ENCODE results near the gene BIN2. TPM values are rescaled to one million over a fixed set of nuclear protein-coding genes. Genes with fewer than 3 reads are reported as not detected.
A peak's percentile ranks its signal among the peaks of the same experiment; 100 is the strongest.

The BIN2 gene
- 1 to 10 TPM; 1.3 to 3.0 (median 2.5) TPM for total RNA-seq

DNA sequence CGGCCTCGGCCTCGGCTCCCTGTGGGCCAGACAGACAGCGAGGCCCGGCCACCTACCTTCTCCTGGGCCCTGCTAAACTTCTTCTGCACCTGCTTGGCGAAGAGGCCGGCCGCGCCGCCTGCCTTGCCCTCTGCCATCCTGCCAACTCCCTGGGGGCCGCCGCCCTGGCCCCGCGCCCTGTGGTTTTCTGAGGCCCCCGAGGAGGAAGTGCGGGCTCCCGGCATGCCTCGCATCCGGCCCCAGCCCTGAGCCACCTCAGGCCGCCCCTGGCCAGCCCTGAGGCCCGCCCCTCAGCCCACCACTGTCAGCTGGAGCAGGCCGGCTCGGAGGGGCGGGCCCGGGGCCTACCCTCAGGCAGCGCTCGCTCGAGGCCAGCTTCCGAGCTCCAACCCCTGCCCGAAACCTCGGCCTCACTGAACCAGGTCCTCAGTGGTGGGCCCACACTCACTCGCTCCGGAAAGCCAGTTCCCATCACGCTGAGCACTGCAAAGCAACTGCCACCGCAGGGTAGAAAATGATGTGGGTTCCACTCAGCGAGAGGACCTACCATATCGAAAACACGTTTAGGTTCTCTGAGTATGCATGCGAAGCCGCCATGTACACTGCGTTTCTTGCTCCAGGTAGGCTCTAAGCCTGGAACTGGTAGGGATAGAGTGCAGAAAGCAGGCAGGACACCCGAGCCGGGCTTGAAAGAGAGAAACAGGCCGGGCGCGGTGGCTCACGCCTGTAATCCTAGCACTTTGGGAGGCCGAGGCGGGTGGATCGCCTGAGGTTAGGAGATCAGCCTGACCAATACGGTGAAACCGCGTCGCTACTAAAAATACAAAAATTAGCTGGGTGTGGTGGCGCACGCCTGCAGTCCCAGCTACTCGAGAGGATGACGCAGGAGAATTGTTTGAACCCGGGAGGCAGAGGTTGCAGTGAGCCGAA lies at the start of gene BIN2:
Gene BIN2, minus strand, starts transcription at position 209 of the 930 bp plus-strand sequence. Its CDS starts 72 bp downstream, at position 137.
- intact Hi-C loops (cut with DNase I), result no loop called here
- 92 to 95% methylated on average over 37 to 51 of the region's 60 CpGs for WGBS, 2 donors
- H3K27me3 ChIP-seq, result no peaks in the 10 kb centered on the region
- peaks cover 0 to 6% of the 10 kb centered on the region in 2 donors for H3K4me1 ChIP-seq
- no peak within 1 kb of the TSS for H3K27ac ChIP-seq
- DNase-seq, result peak; percentile 8 to 27
- TF ChIP-seq, protein P1, sequence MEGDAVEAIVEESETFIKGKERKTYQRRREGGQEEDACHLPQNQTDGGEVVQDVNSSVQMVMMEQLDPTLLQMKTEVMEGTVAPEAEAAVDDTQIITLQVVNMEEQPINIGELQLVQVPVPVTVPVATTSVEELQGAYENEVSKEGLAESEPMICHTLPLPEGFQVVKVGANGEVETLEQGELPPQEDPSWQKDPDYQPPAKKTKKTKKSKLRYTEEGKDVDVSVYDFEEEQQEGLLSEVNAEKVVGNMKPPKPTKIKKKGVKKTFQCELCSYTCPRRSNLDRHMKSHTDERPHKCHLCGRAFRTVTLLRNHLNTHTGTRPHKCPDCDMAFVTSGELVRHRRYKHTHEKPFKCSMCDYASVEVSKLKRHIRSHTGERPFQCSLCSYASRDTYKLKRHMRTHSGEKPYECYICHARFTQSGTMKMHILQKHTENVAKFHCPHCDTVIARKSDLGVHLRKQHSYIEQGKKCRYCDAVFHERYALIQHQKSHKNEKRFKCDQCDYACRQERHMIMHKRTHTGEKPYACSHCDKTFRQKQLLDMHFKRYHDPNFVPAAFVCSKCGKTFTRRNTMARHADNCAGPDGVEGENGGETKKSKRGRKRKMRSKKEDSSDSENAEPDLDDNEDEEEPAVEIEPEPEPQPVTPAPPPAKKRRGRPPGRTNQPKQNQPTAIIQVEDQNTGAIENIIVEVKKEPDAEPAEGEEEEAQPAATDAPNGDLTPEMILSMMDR (IDR thresholded peaks at IDR 0.05), result no peak
- no peak for TF ChIP-seq POLR2A (IDR thresholded peaks at IDR 0.05)
- H3K4me3 ChIP-seq (replicated peaks in 1 of 3), result no peak within 1 kb of the TSS
- no peaks in the 10 kb centered on the region for H3K36me3 ChIP-seq
- H3K9me3 ChIP-seq, result no peaks in the 10 kb centered on the region

- H3K9me3 ChIP-seq, result no peaks in the 10 kb centered on the region
- TF ChIP-seq, protein P1 (IDR thresholded peaks at IDR 0.05), result no peak
- TF ChIP-seq POLR2A (IDR thresholded peaks at IDR 0.05), result no peak
- H3K4me3 ChIP-seq (replicated peaks in 1 of 3), result no peak overlapping the region
- no peaks in the 10 kb centered on the region for H3K27me3 ChIP-seq
- peaks cover 31 to 36% of the 10 kb centered on the region in 2 donors for H3K4me1 ChIP-seq
- intact Hi-C loops (cut with DNase I), result no loop called here
- WGBS, 2 donors, result 92 to 98% methylated on average over 3 of the region's 3 CpGs
- H3K36me3 ChIP-seq, result no peaks in the 10 kb centered on the region
- no peak overlapping the region for H3K27ac ChIP-seq
- no peak for DNase-seq
These were observed 49.2 kb upstream of the BIN2 start for GRCh38 chr12:51373187-51373586.

DNA sequence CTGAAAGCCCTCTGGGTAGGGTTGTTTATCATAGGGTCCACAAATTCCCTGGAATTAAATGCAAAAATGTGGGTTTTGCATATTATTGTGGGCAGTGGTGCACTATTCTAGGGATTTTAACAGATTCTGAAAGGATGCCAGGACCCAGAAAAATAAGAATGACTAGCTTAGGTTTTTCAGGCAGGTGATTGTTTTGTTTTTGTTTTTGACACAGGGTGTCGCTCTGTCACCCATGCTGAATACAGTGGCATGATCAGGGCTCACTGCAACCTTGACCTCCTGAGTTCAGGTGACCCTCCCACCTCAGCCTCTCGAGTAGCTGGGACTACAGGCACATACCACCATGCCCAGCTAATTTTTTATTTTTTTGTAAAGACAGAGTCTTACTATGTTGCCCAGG lies 48.0 kb upstream of the BIN2 start:
- WGBS, 2 donors, result 89 to 91% methylated on average over 2 of the region's 2 CpGs
- H3K4me3 ChIP-seq (replicated peaks in 1 of 3), result no peak overlapping the region
- H3K4me1 ChIP-seq, result peaks cover 22 to 26% of the 10 kb centered on the region in 2 donors
- H3K27me3 ChIP-seq, result no peaks in the 10 kb centered on the region
- TF ChIP-seq, protein P1 (IDR thresholded peaks at IDR 0.05), result no peak
- no peak for TF ChIP-seq POLR2A (IDR thresholded peaks at IDR 0.05)
- intact Hi-C loops (cut with DNase I), result no loop called here
- no peaks in the 10 kb centered on the region for H3K36me3 ChIP-seq
- H3K9me3 ChIP-seq, result no peaks in the 10 kb centered on the region
- peak overlapping the region; percentile 59 to 79 (median 71) for H3K27ac ChIP-seq
- no peak for DNase-seq

DNA sequence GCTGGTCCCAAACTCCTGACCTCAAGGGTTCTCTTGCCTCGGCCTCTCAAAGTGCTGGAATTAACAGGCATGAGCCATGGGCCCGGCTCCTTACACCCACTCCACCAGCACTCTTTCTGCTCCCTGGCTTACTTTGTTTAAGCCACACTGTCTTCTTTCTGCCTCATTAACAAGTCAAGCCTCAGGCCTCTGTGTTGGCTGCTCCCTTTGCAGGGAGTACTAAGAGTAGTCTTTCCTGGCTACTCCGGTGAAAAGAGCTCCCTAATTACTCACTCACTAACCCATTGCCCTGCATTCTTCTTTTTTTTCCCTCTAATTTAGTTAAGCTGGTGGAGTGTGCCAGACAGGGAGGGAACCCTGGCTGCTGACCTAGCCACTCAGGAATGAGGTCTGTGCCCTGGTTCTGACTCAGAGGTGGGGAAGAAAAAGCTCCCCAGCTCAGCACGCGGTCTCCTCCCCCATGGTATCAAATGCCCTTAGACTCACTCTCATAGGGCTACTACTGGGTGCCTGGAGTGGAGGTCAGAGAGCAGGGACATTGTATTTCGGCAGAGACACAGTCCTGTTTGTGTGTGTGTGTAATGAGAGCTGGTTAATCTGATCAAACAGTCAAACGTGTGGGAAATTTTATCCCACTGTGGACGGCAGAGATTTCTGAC lies 47.5 kb upstream of the BIN2 start:
- H3K27ac ChIP-seq, result peak overlapping the region; percentile 59 to 79 (median 71)
- peak; percentile 92 for DNase-seq
- no peaks in the 10 kb centered on the region for H3K36me3 ChIP-seq
- no peaks in the 10 kb centered on the region for H3K9me3 ChIP-seq
- TF ChIP-seq POLR2A (IDR thresholded peaks at IDR 0.05), result no peak
- TF ChIP-seq, protein P1 (IDR thresholded peaks at IDR 0.05), result no peak
- WGBS, 2 donors, result 20 to 23% methylated on average over 8 of the region's 8 CpGs
- peaks cover 18 to 26% of the 10 kb centered on the region in 2 donors for H3K4me1 ChIP-seq
- no peak overlapping the region for H3K4me3 ChIP-seq (replicated peaks in 1 of 3)
- intact Hi-C loops (cut with DNase I), result no loop called here
- no peaks in the 10 kb centered on the region for H3K27me3 ChIP-seq
